Activated CD8-positive, alpha-beta T cell treated with anti-CD3 and anti-CD28 coated beads for 36 hours (primary cell): ENCODE data around the gene ADSL. TPM values are rescaled to one million over a fixed set of nuclear protein-coding genes. Genes with fewer than 3 reads are reported as not detected.

Experiments used
- ATAC-seq: fragments of 200-7000 bp; cut with Tn5 transposase; one replicate; pipeline ENCODE4 v1.10.0; 2021; ENCODE audit warnings: mild to moderate bottlenecking, moderate library complexity
- CTCF ChIA-PET: fragments of 350-600 bp; sonication (Branson Sonifier 250); formaldehyde crosslinking; loops from one replicate; lab custom pipeline; 2021; ENCODE audit warnings: antibody characterized with exemption; lab: Charles Lee
- POLR2A ChIA-PET: fragments of 350-600 bp; sonication (Branson Sonifier 250); formaldehyde crosslinking; loops from one replicate; lab custom pipeline; 2021; ENCODE audit warnings: antibody characterized with exemption; lab: Charles Lee
- DNase-seq: peaks from one replicate; pipeline ENCODE4 v3.0.0-alpha.2; 2020
- H3K27ac Mint-ChIP-seq: one replicate; pipeline ENCODE4 v1.8.0; 2021; ENCODE audit warnings: mild to moderate bottlenecking, mixed read lengths
- H3K27me3 Mint-ChIP-seq: one replicate; pipeline ENCODE4 v1.8.0; 2021; ENCODE audit warnings: mixed read lengths
- H3K36me3 Mint-ChIP-seq: one replicate; pipeline ENCODE4 v1.8.0; 2021; ENCODE audit warnings: low read depth, mixed read lengths
- H3K4me1 Mint-ChIP-seq: one replicate; pipeline ENCODE4 v1.8.0; 2021; ENCODE audit warnings: low read depth, mixed read lengths
- H3K4me3 Mint-ChIP-seq: one replicate; pipeline ENCODE4 v1.8.0; 2021; ENCODE audit warnings: mild to moderate bottlenecking, moderate library complexity, mixed read lengths
- H3K9me3 Mint-ChIP-seq: one replicate; pipeline ENCODE4 v1.8.0; 2021; ENCODE audit warnings: mixed read lengths
- CTCF ChIP-seq: fragments of 200-600 bp; IDR thresholded peaks from one replicate; pipeline ENCODE4 v1.8.0; 2022; ENCODE audit warnings: antibody characterized with exemption, mild to moderate bottlenecking
- intact Hi-C: fragments of 100-400 bp; cut with micrococcal nuclease; formaldehyde crosslinking; loops from one replicate; pipeline ENCODE4 v1.10.0; 2022
- total RNA-seq, 2 experiments: library from RNA; stranded (reverse); gene quantifications; one replicate each; pipeline ENCODE4 v1.2.3, GENCODE V29; 2021

The ADSL gene
- total RNA-seq, 2 experiments from 2014 or later, result 160 to 169 TPM

- peaks cover 26% of the 10 kb centered on the region for H3K4me1 Mint-ChIP-seq
- POLR2A ChIA-PET, result no interaction called here
- no peaks in the 10 kb centered on the region for H3K27me3 Mint-ChIP-seq
- ATAC-seq (no peak), DNase-seq (no peak)
- intact Hi-C loops, result no loop called here
- H3K36me3 Mint-ChIP-seq, result peaks cover 38% of the 10 kb centered on the region
- H3K27ac Mint-ChIP-seq, result no peak overlapping the region
- TF ChIP-seq CTCF, result no peak
- CTCF ChIA-PET, result interaction anchor here (2.0 to 3.0 kb wide), 2 partner anchors 56 to 213 kb away, joined by 6 to 16 read pairs; no protein-coding TSS in a partner anchor
- H3K9me3 Mint-ChIP-seq, result no peaks in the 10 kb centered on the region
- H3K4me3 Mint-ChIP-seq, result no peak overlapping the region
Observed at GRCh38 chr22:40432157-40432556, 85.9 kb downstream of the ADSL start.

- H3K4me1 Mint-ChIP-seq, result peaks cover 29% of the 10 kb centered on the region
- peaks cover 38% of the 10 kb centered on the region for H3K36me3 Mint-ChIP-seq
- ChIA-PET POLR2A (no interaction called here), CTCF (interaction anchor here (0.9 to 3.0 kb wide), 4 partner anchors 54 to 218 kb away, joined by 3 to 16 read pairs (median 4); no protein-coding TSS in a partner anchor)
- no peak for TF ChIP-seq CTCF
- H3K4me3 Mint-ChIP-seq, result no peak overlapping the region
- no peaks in the 10 kb centered on the region for H3K9me3 Mint-ChIP-seq
- DNase-seq (no peak), ATAC-seq (no peak)
- H3K27ac Mint-ChIP-seq, result no peak overlapping the region
- intact Hi-C loops, result no loop called here
- H3K27me3 Mint-ChIP-seq, result no peaks in the 10 kb centered on the region
Observed at GRCh38 chr22:40432625-40433024, 86.3 kb downstream of the ADSL start.

GRCh38 chr22:40433416-40434090 is 87.3 kb downstream of the ADSL start:
- no peak overlapping the region for H3K27ac Mint-ChIP-seq
- no peaks in the 10 kb centered on the region for H3K9me3 Mint-ChIP-seq
- DNase-seq, result no peak
- intact Hi-C loops, result no loop called here
- H3K4me1 Mint-ChIP-seq, result peaks cover 38% of the 10 kb centered on the region
- H3K36me3 Mint-ChIP-seq, result peaks cover 35% of the 10 kb centered on the region
- POLR2A ChIA-PET, result no interaction called here
- no peak for ATAC-seq
- CTCF ChIA-PET, result interaction anchor here (0.9 to 3.0 kb wide), 4 partner anchors 54 to 218 kb away, joined by 3 to 16 read pairs (median 4); no protein-coding TSS in a partner anchor
- H3K4me3 Mint-ChIP-seq, result no peak overlapping the region
- no peaks in the 10 kb centered on the region for H3K27me3 Mint-ChIP-seq
- no peak for TF ChIP-seq CTCF

- H3K9me3 Mint-ChIP-seq, result no peaks in the 10 kb centered on the region
- no peak for DNase-seq
- peaks cover 42% of the 10 kb centered on the region for H3K4me1 Mint-ChIP-seq
- no peaks in the 10 kb centered on the region for H3K27me3 Mint-ChIP-seq
- POLR2A ChIA-PET, result no interaction called here
- CTCF ChIA-PET, result interaction anchor here (0.6 to 4.2 kb wide), 4 partner anchors 18 to 212 kb away, joined by 3 to 43 read pairs (median 11); no protein-coding TSS in a partner anchor
- H3K27ac Mint-ChIP-seq, result no peak overlapping the region
- H3K36me3 Mint-ChIP-seq, result peaks cover 31% of the 10 kb centered on the region
- no peak for ATAC-seq
- intact Hi-C loops, result no loop called here
- no peak for TF ChIP-seq CTCF
- H3K4me3 Mint-ChIP-seq, result no peak overlapping the region
Observed at GRCh38 chr22:40434106-40434505, 87.8 kb downstream of the ADSL start.

- POLR2A ChIA-PET, result interaction anchor here (0.7 kb wide), 1 partner anchor 12 kb away, joined by 3 read pairs; no protein-coding TSS in a partner anchor
- TF ChIP-seq CTCF, result no peak
- ATAC-seq, result no peak
- no peak overlapping the region for H3K27ac Mint-ChIP-seq
- H3K36me3 Mint-ChIP-seq, result peaks cover 29% of the 10 kb centered on the region
- intact Hi-C loops, result loop anchor here (5.0 kb wide), 1 partner anchor 213 kb away; no protein-coding TSS in a partner anchor
- no peaks in the 10 kb centered on the region for H3K9me3 Mint-ChIP-seq
- no peak overlapping the region for H3K4me3 Mint-ChIP-seq
- DNase-seq, result no peak
- no peaks in the 10 kb centered on the region for H3K27me3 Mint-ChIP-seq
- CTCF ChIA-PET, result interaction anchor here (0.6 to 9.6 kb wide), 6 partner anchors 17 to 212 kb away, joined by 3 to 139 read pairs (median 38); no protein-coding TSS in a partner anchor
- H3K4me1 Mint-ChIP-seq, result peaks cover 46% of the 10 kb centered on the region
Observed at GRCh38 chr22:40434745-40435144, 88.4 kb downstream of the ADSL start.
